Natural killer cell (primary cell): Measurements from ENCODE around the gene RFX4. TPM values are rescaled to one million over a fixed set of nuclear protein-coding genes. Genes with fewer than 3 reads are reported as not detected.

Experiments
- ATAC-seq, 3 donors: fragments of 150-1000 bp in 2 of 3; fragments of 200-7000 bp in 1 of 3; cut with Tn5 transposase; 1 replicate in 1 of 3; 2 replicates in 2 of 3; pipeline ENCODE4 v1.10.0; 2021; ENCODE audit warnings: mild to moderate bottlenecking in 2 of 3, moderate library complexity in 2 of 3
- DNase-seq, 2 donors: peaks; one replicate each; pipeline versions ENCODE4 v3.0.0 to v3.0.0-alpha.2; 2013 to 2021; ENCODE audit warnings: mixed read lengths in 1 of 2
- H3K27ac ChIP-seq: one replicate; pipeline ENCODE4 v1.5.1; 2013; ENCODE audit warnings: mild to moderate bottlenecking, low read length
- H3K27me3 ChIP-seq: one replicate; pipeline ENCODE4 v1.6.1; 2013; ENCODE audit warnings: low read length; ENCODE audit not compliant: control insufficient read depth, insufficient read depth
- H3K36me3 ChIP-seq: one replicate; pipeline ENCODE4 v1.6.1; 2013; ENCODE audit warnings: low read length; ENCODE audit not compliant: control insufficient read depth, insufficient read depth
- H3K4me1 ChIP-seq: one replicate; pipeline ENCODE4 v1.6.1; 2013; ENCODE audit warnings: low read length; ENCODE audit not compliant: control insufficient read depth, insufficient read depth
- H3K4me3 ChIP-seq: one replicate; pipeline ENCODE4 v1.5.1; 2013; ENCODE audit warnings: low read length
- H3K9me3 ChIP-seq: one replicate; pipeline ENCODE4 v1.6.1; 2013; ENCODE audit warnings: low read length; ENCODE audit not compliant: control insufficient read depth, insufficient read depth
- H3K27ac Mint-ChIP-seq, 2 donors: one replicate each; pipeline ENCODE4 v1.8.0; 2022; ENCODE audit warnings: mild to moderate bottlenecking in 2 of 2, mixed read lengths in 2 of 2, moderate library complexity in 1 of 2
- H3K27me3 Mint-ChIP-seq, 2 donors: one replicate each; pipeline ENCODE4 v1.8.0; 2022; ENCODE audit warnings: low read depth in 2 of 2, mixed read lengths in 2 of 2
- H3K36me3 Mint-ChIP-seq: one replicate; pipeline ENCODE4 v1.8.0; 2022; ENCODE audit warnings: mixed read lengths
- H3K4me1 Mint-ChIP-seq, 2 donors: one replicate each; pipeline ENCODE4 v1.8.0; 2022; ENCODE audit warnings: mixed read lengths in 2 of 2
- H3K4me3 Mint-ChIP-seq: one replicate; pipeline ENCODE4 v1.8.0; 2022; ENCODE audit warnings: mild to moderate bottlenecking, moderate library complexity, mixed read lengths
- H3K9me3 Mint-ChIP-seq, 2 donors: one replicate each; pipeline ENCODE4 v1.8.0; 2022; ENCODE audit warnings: mixed read lengths in 2 of 2
- CTCF ChIP-seq: fragments of 200-600 bp; IDR thresholded peaks from one replicate; pipeline ENCODE4 v1.8.0; 2022; ENCODE audit warnings: antibody characterized with exemption
- WGBS: methylation state at CpG from one replicate; pipeline ENCODE4 v1.1.7; 2013; ENCODE audit warnings: missing lambda C conversion rate; ENCODE audit not compliant: insufficient coverage; 5-methylcytosine and 5-hydroxymethylcytosine counted together
- intact Hi-C: fragments of 100-400 bp; cut with micrococcal nuclease; formaldehyde crosslinking; loops from one replicate; pipeline ENCODE4 v1.14.2; 2022
- total RNA-seq, 4 donors: library from RNA; stranded (reverse); fragments of 120-200 nt in 1 of 4; gene quantifications; one replicate each; pipeline versions ENCODE4 v1.2.3 to v1.2.4, GENCODE V29; 2013 to 2022

RFX4 gene
- total RNA-seq, 3 donors from 2014 or later (not counting 1 experiment from before 2014, with no cell fraction given) = not detected

GRCh38 chr12:106588771-106589170 lies 6.0 kb downstream of the RFX4 start:
- no peaks in the 10 kb centered on the region for H3K4me1 ChIP-seq
- peaks cover 26% of the 10 kb centered on the region for H3K27me3 ChIP-seq
- H3K36me3 ChIP-seq = no peaks in the 10 kb centered on the region
- ATAC-seq (no peak), DNase-seq (no peak)
- H3K27ac ChIP-seq = no peak overlapping the region
- no peaks in the 10 kb centered on the region for H3K9me3 ChIP-seq
- Mint-ChIP-seq H3K27me3 (peaks cover 59 to 64% of the 10 kb centered on the region in 2 donors), H3K36me3 (no peaks in the 10 kb centered on the region), H3K9me3 (no peaks in the 10 kb centered on the region), H3K4me1 (no peaks in the 10 kb centered on the region), H3K4me3 (no peak overlapping the region), H3K27ac (no peak overlapping the region)
- intact Hi-C loops = no loop called here
- 41% methylated on average over 3 of the region's 4 CpGs for WGBS
- no peak overlapping the region for H3K4me3 ChIP-seq
- no peak for TF ChIP-seq CTCF

- Histone ChIP-seq H3K27me3 (peaks cover 22% of the 10 kb centered on the region), H3K4me3 (no peak overlapping the region), H3K27ac (no peak overlapping the region), H3K4me1 (no peaks in the 10 kb centered on the region), H3K36me3 (no peaks in the 10 kb centered on the region), H3K9me3 (no peaks in the 10 kb centered on the region)
- no peak for TF ChIP-seq CTCF
- peaks cover 49 to 66% of the 10 kb centered on the region in 2 donors for H3K27me3 Mint-ChIP-seq
- intact Hi-C loops = no loop called here
- no peak for ATAC-seq
- no peaks in the 10 kb centered on the region for H3K9me3 Mint-ChIP-seq
- H3K4me3 Mint-ChIP-seq = no peak overlapping the region
- H3K36me3 Mint-ChIP-seq = no peaks in the 10 kb centered on the region
- no peak for DNase-seq
- WGBS = 64% methylated on average over 2 of the region's 2 CpGs
- no peak overlapping the region for H3K27ac Mint-ChIP-seq
- H3K4me1 Mint-ChIP-seq = no peaks in the 10 kb centered on the region
These were observed 7.8 kb downstream of the RFX4 start for GRCh38 chr12:106590601-106591000.

GRCh38 chr12:106594447-106594846 lies 11.6 kb downstream of the RFX4 start:
- H3K27me3 Mint-ChIP-seq = peaks cover 34 to 80% of the 10 kb centered on the region in 2 donors
- no peak overlapping the region for H3K27ac Mint-ChIP-seq
- Histone ChIP-seq H3K4me3 (no peak overlapping the region), H3K27me3 (peaks cover 5% of the 10 kb centered on the region), H3K27ac (no peak overlapping the region), H3K36me3 (no peaks in the 10 kb centered on the region), H3K9me3 (no peaks in the 10 kb centered on the region), H3K4me1 (no peaks in the 10 kb centered on the region)
- ATAC-seq (no peak), DNase-seq (no peak)
- WGBS = 13% methylated on average over 17 of the region's 17 CpGs
- no peak for TF ChIP-seq CTCF
- no peaks in the 10 kb centered on the region for H3K4me1 Mint-ChIP-seq
- H3K9me3 Mint-ChIP-seq = no peaks in the 10 kb centered on the region
- H3K4me3 Mint-ChIP-seq = no peak overlapping the region
- intact Hi-C loops = no loop called here
- H3K36me3 Mint-ChIP-seq = no peaks in the 10 kb centered on the region

GRCh38 chr12:106595268-106595667 lies 12.5 kb downstream of the RFX4 start:
- no peak overlapping the region for H3K4me3 ChIP-seq
- no peak for ATAC-seq
- peaks cover 5% of the 10 kb centered on the region for H3K27me3 ChIP-seq
- no peaks in the 10 kb centered on the region for H3K4me1 ChIP-seq
- DNase-seq = no peak
- no peaks in the 10 kb centered on the region for H3K9me3 ChIP-seq
- no peak overlapping the region for H3K27ac Mint-ChIP-seq
- no peaks in the 10 kb centered on the region for H3K9me3 Mint-ChIP-seq
- H3K36me3 ChIP-seq = no peaks in the 10 kb centered on the region
- peaks cover 35 to 83% of the 10 kb centered on the region in 2 donors for H3K27me3 Mint-ChIP-seq
- intact Hi-C loops = no loop called here
- no peak overlapping the region for H3K27ac ChIP-seq
- no peaks in the 10 kb centered on the region for H3K36me3 Mint-ChIP-seq
- no peak for TF ChIP-seq CTCF
- 84% methylated on average over 3 of the region's 3 CpGs for WGBS
- H3K4me1 Mint-ChIP-seq = no peaks in the 10 kb centered on the region
- H3K4me3 Mint-ChIP-seq = no peak overlapping the region
